Measurements from ENCODE around the gene FKBP1B.

Gene FKBP1B

GRCh38 chr2:24022324-24022974, 27.1 kb upstream of the FKBP1B start:
- Histone ChIP-seq H3K27me3 (ENCODE audit: control insufficient read depth, insufficient read depth, low read length) (no peaks in the 10 kb centered on the region), H3K79me2 (no peaks in the 10 kb centered on the region), H2AFZ (no peak overlapping the region), H3K4me3 (ENCODE audit: low read depth, low read length) (no peak overlapping the region), H3K4me2 (ENCODE audit: low read length) (no peak overlapping the region), H3K27ac (no peak overlapping the region), H3K36me3 (ENCODE audit: control insufficient read depth, insufficient read depth, low read length) (no peaks in the 10 kb centered on the region), H3K9me3 (ENCODE audit: control insufficient read depth, low read length) (no peaks in the 10 kb centered on the region), H3K9ac (no peak overlapping the region), H3K4me1 (no peaks in the 10 kb centered on the region)
- TF ChIP-seq CTCF (IDR thresholded peaks at IDR 0.05), result no peak

GRCh38 chr2:24022975-24023575, 26.5 kb upstream of the FKBP1B start:
- no peak overlapping the region for H3K27ac ChIP-seq
- TF ChIP-seq CTCF (IDR thresholded peaks at IDR 0.05), result no peak

GRCh38 chr2:24024018-24024417, 25.5 kb upstream of the FKBP1B start:
- Histone ChIP-seq H3K79me2 (no peaks in the 10 kb centered on the region), H3K9ac (no peak overlapping the region), H3K4me1 (no peaks in the 10 kb centered on the region), H2AFZ (no peak overlapping the region), H3K27ac (no peak overlapping the region), H3K27me3 (ENCODE audit: control insufficient read depth, insufficient read depth, low read length) (no peaks in the 10 kb centered on the region), H3K9me3 (ENCODE audit: control insufficient read depth, low read length) (no peaks in the 10 kb centered on the region), H3K4me2 (ENCODE audit: low read length) (no peak overlapping the region), H3K4me3 (ENCODE audit: low read depth, low read length) (no peak overlapping the region), H3K36me3 (ENCODE audit: control insufficient read depth, insufficient read depth, low read length) (no peaks in the 10 kb centered on the region)
- TF ChIP-seq CTCF (IDR thresholded peaks at IDR 0.05), result no peak

More at GRCh38 chr2:24022975-24023575, 26.5 kb upstream of the FKBP1B start:
- no peak overlapping the region for H3K4me2 ChIP-seq (ENCODE audit: low read length)
- no peaks in the 10 kb centered on the region for H3K9me3 ChIP-seq (ENCODE audit: control insufficient read depth, low read length)
- no peaks in the 10 kb centered on the region for H3K79me2 ChIP-seq
- no peaks in the 10 kb centered on the region for H3K27me3 ChIP-seq (ENCODE audit: control insufficient read depth, insufficient read depth, low read length)
- no peaks in the 10 kb centered on the region for H3K36me3 ChIP-seq (ENCODE audit: control insufficient read depth, insufficient read depth, low read length)
- no peak overlapping the region for H3K9ac ChIP-seq
- no peak overlapping the region for H3K4me3 ChIP-seq (ENCODE audit: low read depth, low read length)
- H2AFZ ChIP-seq, result no peak overlapping the region
- H3K4me1 ChIP-seq, result no peaks in the 10 kb centered on the region

- no peak overlapping the region for H3K4me2 ChIP-seq (ENCODE audit: low read length)
- no peaks in the 10 kb centered on the region for H3K9me3 ChIP-seq (ENCODE audit: control insufficient read depth, low read length)
- no peaks in the 10 kb centered on the region for H3K79me2 ChIP-seq
- no peak overlapping the region for H3K9ac ChIP-seq
- no peak overlapping the region for H3K27ac ChIP-seq
- no peak overlapping the region for H2AFZ ChIP-seq
- TF ChIP-seq CTCF (IDR thresholded peaks at IDR 0.05), result no peak
- no peaks in the 10 kb centered on the region for H3K27me3 ChIP-seq (ENCODE audit: control insufficient read depth, insufficient read depth, low read length)
- no peaks in the 10 kb centered on the region for H3K4me1 ChIP-seq
- no peak overlapping the region for H3K4me3 ChIP-seq (ENCODE audit: low read depth, low read length)
- no peaks in the 10 kb centered on the region for H3K36me3 ChIP-seq (ENCODE audit: control insufficient read depth, insufficient read depth, low read length)
Observed at GRCh38 chr2:24024996-24025663, 24.4 kb upstream of the FKBP1B start.

Data from parathyroid adenoma (tissue), 2 donors.